HepG2 (cell line): ENCODE results near the gene AKIP1. TPM values are rescaled to one million over a fixed set of nuclear protein-coding genes. Genes with fewer than 3 reads are reported as not detected.

Experiments
- DMAP1 ChIP-seq: IDR thresholded peaks from 2 replicates; pipeline ENCODE4 v1.6.1; 2016
- HES4 ChIP-seq: sonication (generic); formaldehyde crosslinking; IDR thresholded peaks from 2 replicates; pipeline ENCODE4 v1.9.0; 2021; ENCODE audit warnings: mild to moderate bottlenecking, missing genetic modification reagents, borderline replicate concordance
- IRX3 ChIP-seq: sonication (generic); formaldehyde crosslinking; IDR thresholded peaks from 2 replicates; pipeline ENCODE4 v1.8.1; 2023; ENCODE audit warnings: mild to moderate bottlenecking, low read depth, missing genetic modification reagents, borderline replicate concordance
- KAT8 ChIP-seq: IDR thresholded peaks from 2 replicates; pipeline ENCODE4 v1.6.1; 2016; ENCODE audit warnings: missing genetic modification reagents, missing compliant biosample characterization
- KDM4B ChIP-seq: sonication (generic); formaldehyde crosslinking; IDR thresholded peaks from 2 replicates; pipeline ENCODE4 v1.4.0; 2020; ENCODE audit warnings: missing genetic modification reagents
- POLR2G ChIP-seq: fragments of 200-400 bp; formaldehyde crosslinking; IDR thresholded peaks from 2 replicates; pipeline ENCODE4 v1.6.1; 2018; ENCODE audit warnings: mild to moderate bottlenecking, low read depth, low read length, moderate library complexity
- RBM39 ChIP-seq: fragments of 200-400 bp; formaldehyde crosslinking; IDR thresholded peaks from one replicate; pipeline ENCODE4 v1.6.1; 2018; ENCODE audit warnings: antibody characterized with exemption, mild to moderate bottlenecking, low read depth, low read length; ENCODE audit not compliant: poor library complexity, severe bottlenecking
- SMAD9 ChIP-seq: sonication (generic); formaldehyde crosslinking; IDR thresholded peaks from 2 replicates; pipeline ENCODE4 v1.5.1; 2020; ENCODE audit warnings: mild to moderate bottlenecking, missing genetic modification reagents
- SMARCE1 ChIP-seq: fragments of 450-650 bp; IDR thresholded peaks from 2 replicates; pipeline ENCODE4 v1.6.1; 2017; ENCODE audit warnings: borderline replicate concordance
- TBL1XR1 ChIP-seq: fragments of 150-350 bp; IDR thresholded peaks from 2 replicates; pipeline ENCODE4 v1.6.1; 2014; ENCODE audit warnings: borderline replicate concordance, low read length; ENCODE audit not compliant: partially characterized antibody
- ZNF225 ChIP-seq: sonication (generic); formaldehyde crosslinking; IDR thresholded peaks from 2 replicates; pipeline ENCODE4 v1.4.0; 2020; ENCODE audit warnings: mild to moderate bottlenecking, missing genetic modification reagents
- ZNF256 ChIP-seq: sonication (generic); formaldehyde crosslinking; conservative IDR thresholded peaks from 2 replicates; pipeline ENCODE4 v1.4.0; 2020; ENCODE audit warnings: missing genetic modification reagents
- ZNF367 ChIP-seq: sonication (generic); formaldehyde crosslinking; IDR thresholded peaks from 2 replicates; pipeline ENCODE4 v1.4.0; 2020; ENCODE audit warnings: missing genetic modification reagents, borderline replicate concordance
- ZNF451 ChIP-seq: sonication (generic); formaldehyde crosslinking; IDR thresholded peaks from 2 replicates; pipeline ENCODE4 v1.5.0; 2020; ENCODE audit warnings: mild to moderate bottlenecking, missing genetic modification reagents
- ZNF841 ChIP-seq: sonication (generic); formaldehyde crosslinking; IDR thresholded peaks from 2 replicates; pipeline ENCODE4 v1.8.1; 2023; ENCODE audit warnings: missing genetic modification reagents, borderline replicate concordance
- polyA plus RNA-seq, 8 experiments: library from polyadenylated mRNA; depleted of rRNA in 3 of 8; stranded (reverse) in 7 of 8; unstranded in 1 of 8; fragments of >200 nt; fragmentation: Illumina TruSeq in 4 of 8; extraction: Trizol in 4 of 8; gene quantifications; 2 replicates each; pipeline versions ENCODE4 v1.2.1 to v1.2.3, GENCODE V29; 2011 to 2016; ENCODE audit warnings: low read depth in 4 of 8, missing spikeins in 1 of 8, mixed read lengths in 1 of 8; ENCODE audit not compliant: insufficient read depth in 1 of 8
- total RNA-seq, 5 experiments: library from RNA; depleted of rRNA; stranded (reverse); fragments of >200 nt; fragmentation: Illumina TruSeq; extraction: Trizol; gene quantifications; 2 replicates each; pipeline ENCODE4 v1.2.3, GENCODE V29; 2016; ENCODE audit warnings: low read depth in 1 of 5
- TF ChIP-seq, protein P1 (sequence below): sonication (generic); formaldehyde crosslinking; IDR thresholded peaks from 2 replicates; pipeline ENCODE4 v1.9.0; 2021; ENCODE audit warnings: missing genetic modification reagents, mild to moderate bottlenecking, borderline replicate concordance
- TF ChIP-seq, protein P2 (sequence below): sonication (generic); formaldehyde crosslinking; conservative IDR thresholded peaks from 2 replicates; pipeline ENCODE4 v1.4.0; 2020; ENCODE audit warnings: missing genetic modification reagents
- TF ChIP-seq, protein P3 (sequence below): sonication (generic); formaldehyde crosslinking; IDR thresholded peaks from 2 replicates; pipeline ENCODE4 v1.4.0; 2020; ENCODE audit warnings: missing genetic modification reagents, mild to moderate bottlenecking, borderline replicate concordance

Gene AKIP1
- total and polyA plus RNA-seq, 2 of the 13 experiments (the other 11 are each of a cell fraction or from before 2014, with no cell fraction given): 10.0 to 20.3 TPM

DNA sequence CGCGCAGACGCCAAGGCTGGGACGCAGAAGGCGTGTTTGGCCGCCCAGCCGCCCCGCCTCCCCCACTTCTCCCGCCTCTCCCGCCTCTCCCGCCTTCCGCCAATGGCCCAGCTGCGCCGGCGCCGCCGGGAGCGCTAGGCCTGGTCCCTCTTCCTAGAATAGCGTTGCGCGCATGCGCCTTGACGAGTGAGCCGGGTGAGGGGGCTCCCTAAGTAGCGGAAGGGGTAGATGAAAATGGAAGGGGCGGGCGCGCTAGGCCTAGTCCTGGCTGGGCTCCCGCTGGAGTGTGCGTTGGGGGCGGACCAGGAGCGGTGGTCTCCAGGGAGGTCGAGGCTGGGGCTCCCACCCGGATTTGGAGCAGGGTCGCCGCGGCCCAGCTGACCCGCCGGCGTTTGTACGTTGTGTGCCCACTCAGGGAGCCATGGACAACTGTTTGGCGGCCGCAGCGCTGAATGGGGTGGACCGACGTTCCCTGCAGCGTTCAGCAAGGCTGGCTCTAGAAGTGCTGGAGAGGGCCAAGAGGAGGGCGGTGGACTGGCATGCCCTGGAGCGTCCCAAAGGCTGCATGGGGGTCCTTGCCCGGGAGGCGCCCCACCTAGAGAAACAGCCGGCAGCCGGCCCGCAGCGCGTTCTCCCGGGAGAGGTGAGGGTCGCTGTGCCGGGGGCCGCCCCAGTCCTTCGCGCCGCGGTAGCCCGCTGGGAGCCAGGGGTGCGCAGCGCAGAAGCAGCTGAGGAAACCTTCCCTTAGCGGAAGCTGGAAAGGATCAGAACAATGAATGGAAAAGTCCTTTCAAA lies at the start of gene AKIP1 (continued):
- TF ChIP-seq, protein P1, sequence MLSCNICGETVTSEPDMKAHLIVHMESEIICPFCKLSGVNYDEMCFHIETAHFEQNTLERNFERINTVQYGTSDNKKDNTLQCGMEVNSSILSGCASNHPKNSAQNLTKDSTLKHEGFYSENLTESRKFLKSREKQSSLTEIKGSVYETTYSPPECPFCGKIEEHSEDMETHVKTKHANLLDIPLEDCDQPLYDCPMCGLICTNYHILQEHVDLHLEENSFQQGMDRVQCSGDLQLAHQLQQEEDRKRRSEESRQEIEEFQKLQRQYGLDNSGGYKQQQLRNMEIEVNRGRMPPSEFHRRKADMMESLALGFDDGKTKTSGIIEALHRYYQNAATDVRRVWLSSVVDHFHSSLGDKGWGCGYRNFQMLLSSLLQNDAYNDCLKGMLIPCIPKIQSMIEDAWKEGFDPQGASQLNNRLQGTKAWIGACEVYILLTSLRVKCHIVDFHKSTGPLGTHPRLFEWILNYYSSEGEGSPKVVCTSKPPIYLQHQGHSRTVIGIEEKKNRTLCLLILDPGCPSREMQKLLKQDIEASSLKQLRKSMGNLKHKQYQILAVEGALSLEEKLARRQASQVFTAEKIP (CRISPR knock-in tag): no peak
- TF ChIP-seq, protein P2, sequence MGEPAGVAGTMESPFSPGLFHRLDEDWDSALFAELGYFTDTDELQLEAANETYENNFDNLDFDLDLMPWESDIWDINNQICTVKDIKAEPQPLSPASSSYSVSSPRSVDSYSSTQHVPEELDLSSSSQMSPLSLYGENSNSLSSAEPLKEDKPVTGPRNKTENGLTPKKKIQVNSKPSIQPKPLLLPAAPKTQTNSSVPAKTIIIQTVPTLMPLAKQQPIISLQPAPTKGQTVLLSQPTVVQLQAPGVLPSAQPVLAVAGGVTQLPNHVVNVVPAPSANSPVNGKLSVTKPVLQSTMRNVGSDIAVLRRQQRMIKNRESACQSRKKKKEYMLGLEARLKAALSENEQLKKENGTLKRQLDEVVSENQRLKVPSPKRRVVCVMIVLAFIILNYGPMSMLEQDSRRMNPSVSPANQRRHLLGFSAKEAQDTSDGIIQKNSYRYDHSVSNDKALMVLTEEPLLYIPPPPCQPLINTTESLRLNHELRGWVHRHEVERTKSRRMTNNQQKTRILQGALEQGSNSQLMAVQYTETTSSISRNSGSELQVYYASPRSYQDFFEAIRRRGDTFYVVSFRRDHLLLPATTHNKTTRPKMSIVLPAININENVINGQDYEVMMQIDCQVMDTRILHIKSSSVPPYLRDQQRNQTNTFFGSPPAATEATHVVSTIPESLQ (CRISPR knock-in tag): no peak
- TF ChIP-seq KAT8 (CRISPR knock-in tag) (peak; percentile 66), IRX3 (CRISPR knock-in tag) (no peak; the same call in 1 of the 2 replicates), ZNF256 (CRISPR knock-in tag) (no peak), POLR2G (peak; percentile 88), ZNF367 (CRISPR knock-in tag) (no peak), ZNF451 (CRISPR knock-in tag) (no peak), RBM39 (no peak), ZNF841 (CRISPR knock-in tag) (no peak), HES4 (CRISPR knock-in tag) (no peak), ZNF225 (CRISPR knock-in tag) (peak; percentile 69; the same call in 1 of the 2 replicates), SMAD9 (CRISPR knock-in tag) (peak; percentile 87; the same call in 1 of the 2 replicates), TBL1XR1 (no peak), DMAP1 (CRISPR knock-in tag) (peak; percentile 44; the same call in 1 of the 2 replicates), KDM4B (CRISPR knock-in tag) (no peak), SMARCE1 (no peak)
- TF ChIP-seq, protein P3, sequence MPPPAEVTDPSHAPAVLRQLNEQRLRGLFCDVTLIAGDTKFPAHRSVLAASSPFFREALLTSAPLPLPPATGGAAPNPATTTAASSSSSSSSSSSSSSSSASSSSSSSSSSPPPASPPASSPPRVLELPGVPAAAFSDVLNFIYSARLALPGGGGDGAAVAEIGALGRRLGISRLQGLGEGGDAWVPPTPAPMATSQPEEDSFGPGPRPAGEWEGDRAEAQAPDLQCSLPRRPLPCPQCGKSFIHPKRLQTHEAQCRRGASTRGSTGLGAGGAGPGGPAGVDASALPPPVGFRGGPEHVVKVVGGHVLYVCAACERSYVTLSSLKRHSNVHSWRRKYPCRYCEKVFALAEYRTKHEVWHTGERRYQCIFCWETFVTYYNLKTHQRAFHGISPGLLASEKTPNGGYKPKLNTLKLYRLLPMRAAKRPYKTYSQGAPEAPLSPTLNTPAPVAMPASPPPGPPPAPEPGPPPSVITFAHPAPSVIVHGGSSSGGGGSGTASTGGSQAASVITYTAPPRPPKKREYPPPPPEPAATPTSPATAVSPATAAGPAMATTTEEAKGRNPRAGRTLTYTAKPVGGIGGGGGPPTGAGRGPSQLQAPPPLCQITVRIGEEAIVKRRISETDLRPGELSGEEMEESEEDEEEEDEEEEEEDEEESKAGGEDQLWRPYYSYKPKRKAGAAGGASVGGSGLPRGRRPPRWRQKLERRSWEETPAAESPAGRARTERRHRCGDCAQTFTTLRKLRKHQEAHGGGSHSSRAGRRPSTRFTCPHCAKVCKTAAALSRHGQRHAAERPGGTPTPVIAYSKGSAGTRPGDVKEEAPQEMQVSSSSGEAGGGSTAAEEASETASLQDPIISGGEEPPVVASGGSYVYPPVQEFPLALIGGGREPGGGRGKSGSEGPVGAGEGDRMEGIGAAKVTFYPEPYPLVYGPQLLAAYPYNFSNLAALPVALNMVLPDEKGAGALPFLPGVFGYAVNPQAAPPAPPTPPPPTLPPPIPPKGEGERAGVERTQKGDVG (CRISPR knock-in tag): no peak
